Esophagus muscularis mucosa (tissue), 4 donors: Measurements from ENCODE around the gene TMEM92. TPM values are rescaled to one million over a fixed set of nuclear protein-coding genes. Genes with fewer than 3 reads are reported as not detected.
A peak's percentile ranks its signal among the peaks of the same experiment; 100 is the strongest.

ENCODE experiments used
- DNase-seq: peaks from one replicate; pipeline ENCODE4 v3.0.0-alpha.2; 2017; ENCODE audit errors: extremely low spot score
- H3K27ac ChIP-seq, 4 donors: fragments of 200-600 bp; sonication (generic); replicated peaks in 1 of 4; 1 replicate in 3 of 4; 2 replicates in 1 of 4; pipeline ENCODE4 v1.5.1; 2016 to 2019; ENCODE audit warnings: mild to moderate bottlenecking in 1 of 4
- H3K27me3 ChIP-seq, 4 donors: fragments of 200-600 bp; sonication (generic); one replicate each; pipeline versions ENCODE4 v1.5.1 to v1.6.0; 2016 to 2019
- H3K36me3 ChIP-seq, 4 donors: fragments of 200-600 bp; sonication (generic); one replicate each; pipeline ENCODE4 v1.5.1; 2016 to 2019
- H3K4me1 ChIP-seq, 4 donors: fragments of 200-600 bp; sonication (generic); one replicate each; pipeline ENCODE4 v1.5.1; 2016 to 2019
- H3K4me3 ChIP-seq, 4 donors: fragments of 200-600 bp; sonication (generic); 1 replicate in 2 of 4; 2 replicates in 2 of 4; pipeline ENCODE4 v1.5.1; 2016 to 2019; ENCODE audit warnings: mild to moderate bottlenecking in 4 of 4, moderate library complexity in 1 of 4
- H3K9me3 ChIP-seq, 4 donors: fragments of 200-600 bp; sonication (generic); 1 replicate in 3 of 4; 2 replicates in 1 of 4; pipeline ENCODE4 v1.5.1; 2016 to 2019
- EP300 ChIP-seq: sonication (generic); formaldehyde crosslinking; IDR thresholded peaks from one replicate; pipeline ENCODE4 v1.6.1; 2017; ENCODE audit warnings: antibody characterized with exemption
- POLR2A ChIP-seq: fragments of 450-650 bp; IDR thresholded peaks from one replicate; pipeline ENCODE4 v1.6.1; 2017; ENCODE audit warnings: antibody characterized with exemption, moderate library complexity, mild to moderate bottlenecking, low read depth
- POLR2AphosphoS5 ChIP-seq, 2 donors: sonication (generic); formaldehyde crosslinking; IDR thresholded peaks; one replicate each; pipeline ENCODE4 v1.6.1; 2017; ENCODE audit warnings: antibody characterized with exemption in 2 of 2
- WGBS: methylation state at CpG from one replicate; pipeline ENCODE4 v1.1.5; 2018; 5-methylcytosine and 5-hydroxymethylcytosine counted together
- intact Hi-C: fragments of 100-400 bp; cut with DNase I; formaldehyde crosslinking; loops from one replicate; pipeline ENCODE4 v1.15.1; 2023
- total RNA-seq, 4 donors: library from RNA; depleted of rRNA; stranded (reverse); fragments of >200 nt; gene quantifications; one replicate each; pipeline versions ENCODE4 v1.1.0 to v1.2.1, GENCODE V29; 2016
- TF ChIP-seq, protein P1 (sequence below), 3 experiments: fragments of 200-600 bp in 2 of 3; fragments of 450-650 bp in 1 of 3; sonication (generic) in 2 of 3; IDR thresholded peaks; one replicate each; pipeline ENCODE4 v1.5.1; 2017 to 2019; ENCODE audit warnings: antibody characterized with exemption in 3 of 3, mild to moderate bottlenecking in 2 of 3, moderate library complexity in 1 of 3

The TMEM92 gene
- under 1 TPM in 1 of 4 donors, not detected in 3; 0.80 TPM for total RNA-seq

DNA sequence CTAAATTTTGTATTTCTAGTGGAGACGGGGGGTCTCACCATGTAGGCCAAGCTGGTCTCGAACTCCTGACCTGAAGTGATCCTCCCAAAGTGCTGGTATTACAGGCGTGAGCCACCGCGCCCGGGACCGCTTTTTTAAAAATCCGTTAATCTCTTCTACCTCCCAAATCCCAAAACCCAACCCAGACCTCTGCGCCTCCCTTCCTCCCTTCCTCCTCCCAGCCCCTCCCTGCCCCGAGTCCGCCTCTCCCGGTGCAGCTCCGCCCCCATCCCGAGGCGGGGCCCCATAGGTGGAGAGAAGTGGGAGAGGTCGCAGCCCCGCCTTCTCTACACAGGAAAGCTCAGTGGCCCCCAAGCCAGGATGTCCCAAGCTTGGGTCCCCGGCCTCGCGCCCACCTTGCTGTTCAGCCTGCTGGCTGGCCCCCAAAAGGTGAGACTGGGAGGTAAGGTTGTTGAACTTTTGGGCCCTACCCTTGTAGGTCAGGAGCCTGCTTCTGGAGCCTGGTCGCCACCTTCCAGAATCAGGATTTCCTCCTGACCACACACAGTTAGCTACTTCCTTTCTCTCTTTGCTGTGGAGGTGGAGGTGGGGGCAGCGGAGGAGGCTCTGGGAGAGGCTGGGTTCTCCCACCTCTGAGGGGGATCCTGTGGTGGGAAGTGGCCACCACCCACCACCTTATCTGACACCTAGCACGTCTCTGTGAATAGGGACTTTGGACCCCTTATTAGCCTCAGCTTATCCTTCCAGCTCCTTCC lies at the start of gene TMEM92:
Gene TMEM92, plus strand, starts transcription at position 325 of the 755 bp plus-strand sequence. Its CDS starts 36 bp downstream, at position 361.
- intact Hi-C loops = no loop called here
- WGBS = 56% methylated on average over 22 of the region's 23 CpGs
- no peak for DNase-seq
- H3K27me3 ChIP-seq = peaks cover 0 to 21% (median 0%) of the 10 kb centered on the region in 4 donors
- H3K36me3 ChIP-seq = no peaks in the 10 kb centered on the region
- H3K27ac ChIP-seq = peak within 1 kb of the TSS; percentile 74 to 86 (median 80)
- peak within 1 kb of the TSS; percentile 62 to 78 (median 68) for H3K4me3 ChIP-seq
- H3K4me1 ChIP-seq = peaks cover 18 to 54% (median 35%) of the 10 kb centered on the region in 4 donors
- no peak for TF ChIP-seq POLR2AphosphoS5 (IDR thresholded peaks at IDR 0.05)
- no peak for TF ChIP-seq POLR2A
- TF ChIP-seq, protein P1, sequence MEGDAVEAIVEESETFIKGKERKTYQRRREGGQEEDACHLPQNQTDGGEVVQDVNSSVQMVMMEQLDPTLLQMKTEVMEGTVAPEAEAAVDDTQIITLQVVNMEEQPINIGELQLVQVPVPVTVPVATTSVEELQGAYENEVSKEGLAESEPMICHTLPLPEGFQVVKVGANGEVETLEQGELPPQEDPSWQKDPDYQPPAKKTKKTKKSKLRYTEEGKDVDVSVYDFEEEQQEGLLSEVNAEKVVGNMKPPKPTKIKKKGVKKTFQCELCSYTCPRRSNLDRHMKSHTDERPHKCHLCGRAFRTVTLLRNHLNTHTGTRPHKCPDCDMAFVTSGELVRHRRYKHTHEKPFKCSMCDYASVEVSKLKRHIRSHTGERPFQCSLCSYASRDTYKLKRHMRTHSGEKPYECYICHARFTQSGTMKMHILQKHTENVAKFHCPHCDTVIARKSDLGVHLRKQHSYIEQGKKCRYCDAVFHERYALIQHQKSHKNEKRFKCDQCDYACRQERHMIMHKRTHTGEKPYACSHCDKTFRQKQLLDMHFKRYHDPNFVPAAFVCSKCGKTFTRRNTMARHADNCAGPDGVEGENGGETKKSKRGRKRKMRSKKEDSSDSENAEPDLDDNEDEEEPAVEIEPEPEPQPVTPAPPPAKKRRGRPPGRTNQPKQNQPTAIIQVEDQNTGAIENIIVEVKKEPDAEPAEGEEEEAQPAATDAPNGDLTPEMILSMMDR (IDR thresholded peaks at IDR 0.05) = no peak
- no peak for TF ChIP-seq EP300
- no peaks in the 10 kb centered on the region for H3K9me3 ChIP-seq

DNA sequence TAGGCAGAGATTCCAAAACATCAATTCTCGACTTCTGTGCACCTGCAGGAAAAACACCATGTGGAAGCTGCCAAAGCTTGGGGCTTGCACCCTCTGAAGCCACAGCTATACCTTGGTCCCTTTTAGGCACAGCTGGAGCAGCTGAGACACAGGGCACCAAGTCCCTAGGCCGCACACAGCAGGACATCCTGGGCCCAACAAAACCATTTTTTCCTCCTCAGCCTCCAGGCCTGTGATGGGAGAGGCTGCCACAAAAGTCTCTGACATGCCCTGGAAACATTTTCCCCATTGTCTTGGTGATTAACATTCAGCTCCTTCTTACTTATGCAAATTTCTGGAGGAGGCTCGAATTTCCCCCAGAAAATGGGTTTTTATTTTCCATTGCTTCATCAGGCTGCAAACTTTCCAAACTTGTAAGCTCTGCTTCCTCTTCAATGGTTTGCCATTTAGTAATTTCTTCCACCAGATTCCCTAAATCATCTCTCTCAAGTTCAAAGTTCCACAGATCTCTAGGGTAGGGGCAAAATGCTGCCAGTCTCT lies 48.5 kb upstream of the TMEM92 start:
- no peak for TF ChIP-seq POLR2AphosphoS5 (IDR thresholded peaks at IDR 0.05)
- TF ChIP-seq EP300 = no peak
- no peak for TF ChIP-seq POLR2A
- TF ChIP-seq, protein P1 (IDR thresholded peaks at IDR 0.05) = no peak
- DNase-seq = no peak

DNA sequence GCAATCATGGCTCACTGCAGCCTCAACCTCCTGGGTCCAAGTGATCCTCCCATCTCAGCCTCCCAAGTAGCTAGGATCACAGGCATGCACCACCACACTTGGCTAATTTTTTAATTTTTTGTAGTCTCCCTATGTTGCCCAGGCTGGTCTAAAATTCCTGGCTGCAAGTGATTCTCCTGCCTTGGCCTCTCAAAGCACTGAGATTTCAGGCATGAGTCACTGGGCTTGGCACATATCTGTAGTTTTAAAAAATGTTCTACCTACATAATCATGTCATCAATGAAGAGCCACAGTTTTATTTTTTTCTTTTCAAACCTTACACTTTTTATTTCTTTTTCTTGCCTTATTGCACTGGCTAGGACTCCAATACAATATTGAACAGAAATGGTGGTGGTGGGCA lies 39.7 kb upstream of the TMEM92 start:
- intact Hi-C loops = no loop called here
- H3K27ac ChIP-seq = no peak overlapping the region
- H3K4me1 ChIP-seq = peaks cover 0 to 4% (median 3%) of the 10 kb centered on the region in 4 donors
- H3K9me3 ChIP-seq = no peaks in the 10 kb centered on the region
- no peaks in the 10 kb centered on the region for H3K27me3 ChIP-seq
- H3K36me3 ChIP-seq = no peaks in the 10 kb centered on the region
- DNase-seq = no peak
- H3K4me3 ChIP-seq = no peak overlapping the region
- TF ChIP-seq POLR2AphosphoS5 (IDR thresholded peaks at IDR 0.05) = no peak
- TF ChIP-seq POLR2A = no peak
- TF ChIP-seq, protein P1 (IDR thresholded peaks at IDR 0.05) = no peak
- TF ChIP-seq EP300 = no peak

More for the DNA sequence above, 48.5 kb upstream of the TMEM92 start:
- H3K27ac ChIP-seq = no peak overlapping the region
- intact Hi-C loops = no loop called here
- 92% methylated on average over 2 of the region's 3 CpGs for WGBS
- H3K36me3 ChIP-seq = no peaks in the 10 kb centered on the region
- no peak overlapping the region for H3K4me3 ChIP-seq
- no peaks in the 10 kb centered on the region for H3K9me3 ChIP-seq
- peaks cover 19 to 24% (median 24%) of the 10 kb centered on the region in 4 donors for H3K4me1 ChIP-seq
- no peaks in the 10 kb centered on the region for H3K27me3 ChIP-seq

DNA sequence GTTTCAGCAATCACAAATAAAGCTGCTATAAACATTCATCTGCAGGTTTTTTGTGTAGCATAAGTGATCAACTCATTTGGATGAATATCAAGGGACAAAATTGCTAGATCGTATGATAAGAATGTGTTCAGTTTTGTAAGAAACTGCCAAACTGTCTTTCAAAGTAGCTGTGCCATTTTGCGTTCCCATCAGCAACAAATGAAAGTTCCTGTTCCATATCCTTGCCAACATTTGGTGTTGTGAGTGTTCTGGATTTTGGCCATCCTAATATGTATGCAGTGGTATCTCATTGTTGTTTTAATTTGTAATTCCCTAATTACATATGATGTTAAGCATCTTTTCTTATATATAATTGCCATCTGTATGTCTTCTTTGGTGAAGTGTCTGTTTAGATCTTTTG lies 36.4 kb upstream of the TMEM92 start:
- intact Hi-C loops = no loop called here
- DNase-seq = no peak
- H3K27me3 ChIP-seq = no peaks in the 10 kb centered on the region
- no peaks in the 10 kb centered on the region for H3K9me3 ChIP-seq
- no peak for TF ChIP-seq POLR2AphosphoS5 (IDR thresholded peaks at IDR 0.05)
- TF ChIP-seq POLR2A = no peak
- 54% methylated on average over 2 of the region's 2 CpGs for WGBS
- peaks cover 8 to 22% (median 21%) of the 10 kb centered on the region in 4 donors for H3K4me1 ChIP-seq
- H3K36me3 ChIP-seq = no peaks in the 10 kb centered on the region
- no peak overlapping the region for H3K4me3 ChIP-seq
- no peak overlapping the region for H3K27ac ChIP-seq

DNA sequence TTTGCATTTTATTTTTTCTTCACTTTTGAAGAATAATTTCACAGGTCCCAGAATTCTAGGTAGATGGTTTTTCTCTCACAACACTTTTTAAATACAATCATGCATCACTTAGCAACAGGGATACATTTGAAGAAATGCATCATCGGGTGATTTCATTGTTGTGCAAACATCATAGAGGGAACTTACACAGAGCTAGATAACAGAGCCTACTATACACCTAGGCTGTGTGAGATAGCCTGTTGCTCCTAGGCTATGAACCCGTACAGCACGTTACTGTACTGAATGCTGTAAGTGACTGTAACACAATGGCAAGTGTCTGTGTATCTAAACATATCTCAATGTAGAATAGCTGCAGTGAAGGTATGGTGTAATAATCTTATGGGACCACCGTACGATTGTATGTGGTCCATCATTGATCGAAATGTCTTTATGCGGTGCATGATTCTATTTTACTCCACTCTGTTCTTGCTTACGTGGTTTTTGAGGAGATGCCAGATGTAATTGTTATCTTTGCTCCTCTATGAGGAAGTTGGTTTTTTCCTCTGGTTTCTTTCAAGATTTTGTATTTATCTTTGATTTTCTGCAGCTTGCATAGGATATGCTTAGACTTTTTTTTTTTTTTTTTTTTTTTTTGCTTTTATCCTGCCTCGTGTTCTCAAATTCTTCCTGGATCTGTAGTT lies 35.5 kb upstream of the TMEM92 start:
- TF ChIP-seq POLR2A = no peak
- no peak for TF ChIP-seq EP300
- TF ChIP-seq POLR2AphosphoS5 (IDR thresholded peaks at IDR 0.05) = no peak
- TF ChIP-seq, protein P1 (IDR thresholded peaks at IDR 0.05) = no peak
- Histone ChIP-seq H3K9me3 (no peaks in the 10 kb centered on the region), H3K27me3 (no peaks in the 10 kb centered on the region), H3K4me3 (no peak overlapping the region), H3K4me1 (peaks cover 8 to 22% (median 21%) of the 10 kb centered on the region in 4 donors), H3K27ac (no peak overlapping the region), H3K36me3 (no peaks in the 10 kb centered on the region)
- DNase-seq = no peak
- 50% methylated on average over 9 of the region's 9 CpGs for WGBS
- intact Hi-C loops = no loop called here
